ENCODE data around the gene ID2. TPM values are rescaled to one million over a fixed set of nuclear protein-coding genes. Genes with fewer than 3 reads are reported as not detected.

ID2 gene
- total RNA-seq, 1 experiment from 2014 or later: 77.8 TPM

DNA sequence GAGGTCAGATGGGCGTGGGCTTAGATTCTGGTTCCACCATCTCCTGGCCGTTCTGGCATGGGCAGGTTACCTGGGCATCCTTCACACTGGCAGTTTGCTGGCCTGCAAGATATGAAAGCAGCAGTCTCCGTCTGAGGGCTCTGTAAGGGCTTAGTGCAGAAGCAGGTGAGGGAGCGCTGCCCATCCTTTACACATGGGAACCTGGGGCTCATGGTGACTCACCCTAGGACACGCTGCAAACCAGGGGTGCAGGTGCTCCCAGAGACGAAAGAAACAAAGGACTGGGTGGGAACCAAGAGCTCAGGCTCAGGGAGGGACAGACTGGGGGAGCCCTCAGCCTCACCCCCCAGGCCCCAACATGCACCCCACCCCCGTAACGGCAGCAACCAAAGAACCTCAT, 10.7 kb upstream of the ID2 start:
- Mint-ChIP-seq H3K4me1 (ENCODE audit: low read depth, unreplicated experiment) (peaks cover 4% of the 10 kb centered on the region), H3K27me3 (ENCODE audit: unreplicated experiment) (no peaks in the 10 kb centered on the region), H3K4me3 (ENCODE audit: low read depth, unreplicated experiment) (no peak overlapping the region), H3K27ac (ENCODE audit: unreplicated experiment) (no peak overlapping the region), H3K36me3 (ENCODE audit: insufficient read depth, unreplicated experiment) (no peaks in the 10 kb centered on the region), H3K9me3 (ENCODE audit: low read depth, unreplicated experiment) (peaks cover 10% of the 10 kb centered on the region)
- intact Hi-C loops (cut with micrococcal nuclease; ENCODE audit: unreplicated experiment): no loop called here
- TF ChIP-seq, protein P1, sequence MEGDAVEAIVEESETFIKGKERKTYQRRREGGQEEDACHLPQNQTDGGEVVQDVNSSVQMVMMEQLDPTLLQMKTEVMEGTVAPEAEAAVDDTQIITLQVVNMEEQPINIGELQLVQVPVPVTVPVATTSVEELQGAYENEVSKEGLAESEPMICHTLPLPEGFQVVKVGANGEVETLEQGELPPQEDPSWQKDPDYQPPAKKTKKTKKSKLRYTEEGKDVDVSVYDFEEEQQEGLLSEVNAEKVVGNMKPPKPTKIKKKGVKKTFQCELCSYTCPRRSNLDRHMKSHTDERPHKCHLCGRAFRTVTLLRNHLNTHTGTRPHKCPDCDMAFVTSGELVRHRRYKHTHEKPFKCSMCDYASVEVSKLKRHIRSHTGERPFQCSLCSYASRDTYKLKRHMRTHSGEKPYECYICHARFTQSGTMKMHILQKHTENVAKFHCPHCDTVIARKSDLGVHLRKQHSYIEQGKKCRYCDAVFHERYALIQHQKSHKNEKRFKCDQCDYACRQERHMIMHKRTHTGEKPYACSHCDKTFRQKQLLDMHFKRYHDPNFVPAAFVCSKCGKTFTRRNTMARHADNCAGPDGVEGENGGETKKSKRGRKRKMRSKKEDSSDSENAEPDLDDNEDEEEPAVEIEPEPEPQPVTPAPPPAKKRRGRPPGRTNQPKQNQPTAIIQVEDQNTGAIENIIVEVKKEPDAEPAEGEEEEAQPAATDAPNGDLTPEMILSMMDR (IDR thresholded peaks at IDR 0.05; ENCODE audit: unreplicated experiment): no peak
- CTCF ChIA-PET: no interaction called here
- no peak for DNase-seq
- BruUV-seq (replicated peaks): no TSS peak

DNA sequence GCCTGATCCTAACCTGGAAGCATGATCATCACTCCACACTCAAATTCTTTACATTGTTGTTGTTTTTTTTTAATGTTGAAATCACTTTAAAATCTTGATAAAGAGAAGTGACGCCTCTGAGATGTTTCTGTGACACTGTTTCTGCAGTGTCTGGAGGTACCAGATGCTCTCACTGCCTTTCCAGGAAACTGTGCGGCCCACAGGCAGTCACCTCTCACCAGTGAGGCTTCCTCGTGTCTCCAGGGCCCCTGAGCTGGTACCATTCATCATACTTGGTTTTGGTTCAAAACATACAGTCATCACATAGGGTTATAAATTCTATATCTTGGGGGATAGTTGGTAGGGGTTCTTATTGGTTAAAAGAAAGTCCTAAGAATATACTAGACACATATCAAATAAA, 10.1 kb upstream of the ID2 start:
- Mint-ChIP-seq H3K27me3 (ENCODE audit: unreplicated experiment) (no peaks in the 10 kb centered on the region), H3K27ac (ENCODE audit: unreplicated experiment) (no peak overlapping the region), H3K4me1 (ENCODE audit: low read depth, unreplicated experiment) (peaks cover 9% of the 10 kb centered on the region), H3K4me3 (ENCODE audit: low read depth, unreplicated experiment) (no peak overlapping the region), H3K36me3 (ENCODE audit: insufficient read depth, unreplicated experiment) (peaks cover 6% of the 10 kb centered on the region), H3K9me3 (ENCODE audit: low read depth, unreplicated experiment) (peaks cover 10% of the 10 kb centered on the region)
- TF ChIP-seq, protein P1 (IDR thresholded peaks at IDR 0.05; ENCODE audit: unreplicated experiment): no peak
- intact Hi-C loops (cut with micrococcal nuclease; ENCODE audit: unreplicated experiment): no loop called here
- DNase-seq: no peak
- CTCF ChIA-PET: no interaction called here
- no TSS peak for BruUV-seq (replicated peaks)

DNA sequence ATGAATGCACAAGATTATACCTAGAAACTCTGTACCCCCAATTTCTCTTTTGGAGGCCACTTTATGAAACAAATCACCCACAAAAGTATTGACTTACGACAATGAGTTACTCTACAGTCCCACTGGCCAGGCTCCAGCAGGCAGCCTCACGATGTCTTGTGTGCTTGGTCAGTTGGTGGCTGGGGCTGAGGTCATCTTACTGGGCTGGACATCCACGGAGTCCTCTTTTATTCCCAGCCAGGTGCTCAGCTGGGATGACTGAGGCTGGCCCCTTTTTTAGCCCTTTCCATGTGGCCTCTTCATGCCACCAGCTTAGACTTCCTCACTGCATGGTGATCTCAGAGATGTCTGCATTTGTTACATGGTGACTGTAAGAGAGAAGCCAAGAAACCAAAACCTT, 8.9 kb upstream of the ID2 start:
- peaks cover 18% of the 10 kb centered on the region for H3K4me1 Mint-ChIP-seq (ENCODE audit: low read depth, unreplicated experiment)
- H3K4me3 Mint-ChIP-seq (ENCODE audit: low read depth, unreplicated experiment): no peak overlapping the region
- no peaks in the 10 kb centered on the region for H3K27me3 Mint-ChIP-seq (ENCODE audit: unreplicated experiment)
- DNase-seq: no peak
- H3K36me3 Mint-ChIP-seq (ENCODE audit: insufficient read depth, unreplicated experiment): peaks cover 17% of the 10 kb centered on the region
- BruUV-seq (replicated peaks): no TSS peak
- H3K9me3 Mint-ChIP-seq (ENCODE audit: low read depth, unreplicated experiment): peaks cover 10% of the 10 kb centered on the region
- intact Hi-C loops (cut with micrococcal nuclease; ENCODE audit: unreplicated experiment): no loop called here
- TF ChIP-seq, protein P1 (IDR thresholded peaks at IDR 0.05; ENCODE audit: unreplicated experiment): no peak
- no peak overlapping the region for H3K27ac Mint-ChIP-seq (ENCODE audit: unreplicated experiment)
- CTCF ChIA-PET: no interaction called here

DNA sequence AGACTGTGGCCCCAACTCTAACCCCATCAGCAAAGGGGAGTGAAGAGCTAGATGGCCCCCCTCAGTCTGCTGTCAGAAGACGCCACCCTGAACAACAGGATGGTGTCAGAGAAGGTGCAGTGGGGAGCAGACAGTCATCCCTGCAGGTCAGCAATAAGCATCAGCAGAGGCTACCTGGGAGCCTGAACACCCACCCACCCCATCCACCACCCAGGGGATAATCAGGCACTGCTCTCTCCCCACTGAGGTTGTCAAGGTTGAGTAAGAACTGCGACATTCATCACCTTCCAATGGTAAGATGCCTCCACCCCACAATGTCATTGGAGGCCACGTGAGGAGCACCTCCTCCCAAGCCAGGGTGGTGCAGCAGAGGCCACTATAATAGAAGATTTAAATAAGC, 8.5 kb upstream of the ID2 start:
- Mint-ChIP-seq H3K4me1 (ENCODE audit: low read depth, unreplicated experiment) (peaks cover 20% of the 10 kb centered on the region), H3K4me3 (ENCODE audit: low read depth, unreplicated experiment) (no peak overlapping the region), H3K27ac (ENCODE audit: unreplicated experiment) (no peak overlapping the region), H3K9me3 (ENCODE audit: low read depth, unreplicated experiment) (peaks cover 10% of the 10 kb centered on the region), H3K27me3 (ENCODE audit: unreplicated experiment) (no peaks in the 10 kb centered on the region), H3K36me3 (ENCODE audit: insufficient read depth, unreplicated experiment) (peaks cover 22% of the 10 kb centered on the region)
- no TSS peak for BruUV-seq (replicated peaks)
- CTCF ChIA-PET: no interaction called here
- intact Hi-C loops (cut with micrococcal nuclease; ENCODE audit: unreplicated experiment): no loop called here
- TF ChIP-seq, protein P1 (IDR thresholded peaks at IDR 0.05; ENCODE audit: unreplicated experiment): no peak
- DNase-seq: no peak

Data from Calu3 (cell line).